Sciatic nerve (tissue), 2 donors: ENCODE data around the gene SOWAHB. TPM values are rescaled to one million over a fixed set of nuclear protein-coding genes. Genes with fewer than 3 reads are reported as not detected.
"Not testable (repeated sequence)": the region's sequence is repeated elsewhere in the genome, so short reads cannot be mapped to it uniquely, and the experiment has no call there.

Experiments
- ATAC-seq: fragments of 200-7000 bp; cut with Tn5 transposase; one replicate; pipeline ENCODE4 v1.9.1; 2020; ENCODE audit warnings: mild to moderate bottlenecking, moderate library complexity
- DNase-seq: peaks from one replicate; pipeline ENCODE4 v3.0.0-alpha.2; 2020; ENCODE audit warnings: low spot score
- intact Hi-C: fragments of 100-400 bp; cut with DNase I; formaldehyde crosslinking; loops from one replicate; pipeline ENCODE4 v1.14.2; 2022
- total RNA-seq: library from RNA; stranded (reverse); fragmentation: NEBNext Ultra II Directional; extraction: Animal tissue kit (Norgen Biotek cat#: 25700); gene quantifications from one replicate; pipeline ENCODE4 v1.2.1, GENCODE V29; 2021
- donor health status: DM: no; HTN: no; CAD: no.
- donor health status: DM: no; HTN: no; CAD: no.

SOWAHB gene
- total RNA-seq, 1 donor from 2014 or later, result not detected

- intact Hi-C loops, result no loop called here
- DNase-seq, result no peak
- peak; percentile 38 for ATAC-seq
Observed at GRCh38 chr4:76896614-76897535, 1.1 kb downstream of the SOWAHB start.

- DNase-seq, result no peak
- ATAC-seq, result peak; percentile 10
- intact Hi-C loops, result no loop called here
Observed at GRCh38 chr4:76896048-76896447, 1.9 kb downstream of the SOWAHB start.

- no peak for ATAC-seq
- intact Hi-C loops, result no loop called here
- DNase-seq, result no peak
Observed at GRCh38 chr4:76895619-76896018, 2.3 kb downstream of the SOWAHB start.

- ATAC-seq (no peak), DNase-seq (no peak)
- intact Hi-C loops, result no loop called here
Observed at GRCh38 chr4:76894537-76895255, 3.2 kb downstream of the SOWAHB start.

GRCh38 chr4:76892601-76893000, 5.3 kb downstream of the SOWAHB start:
- ATAC-seq (no peak), DNase-seq (no peak)
- intact Hi-C loops, result no loop called here

GRCh38 chr4:76892001-76892400, 5.9 kb downstream of the SOWAHB start:
- DNase-seq (no peak), ATAC-seq (no peak)
- intact Hi-C loops, result no loop called here

GRCh38 chr4:76886848-76887441, 11.0 kb downstream of the SOWAHB start:
- ATAC-seq (no peak), DNase-seq (no peak)
- intact Hi-C loops, result no loop called here

GRCh38 chr4:76886214-76886613, 11.7 kb downstream of the SOWAHB start:
- intact Hi-C loops, result no loop called here
- no peak for ATAC-seq
- DNase-seq, result no peak

- ATAC-seq, result no peak
- no peak for DNase-seq
- intact Hi-C loops, result no loop called here
Observed at GRCh38 chr4:76883147-76883546, 14.8 kb downstream of the SOWAHB start.

- intact Hi-C loops, result no loop called here
- no peak for ATAC-seq
Observed at GRCh38 chr4:76882630-76883029, 15.3 kb downstream of the SOWAHB start.

GRCh38 chr4:76881375-76881774, 16.6 kb downstream of the SOWAHB start:
- DNase-seq (no peak), ATAC-seq (no peak)
- intact Hi-C loops, result no loop called here

More at GRCh38 chr4:76882630-76883029, 15.3 kb downstream of the SOWAHB start:
- no peak for DNase-seq

- no peak for DNase-seq
- ATAC-seq, result no peak
- intact Hi-C loops, result no loop called here
Observed at GRCh38 chr4:76879731-76880364, 18.1 kb downstream of the SOWAHB start.

- ATAC-seq, DNase-seq, intact Hi-C loops: not testable (repeated sequence)
Observed at GRCh38 chr4:76878641-76879165, 19.2 kb downstream of the SOWAHB start.

- intact Hi-C loops, result no loop called here
- no peak for ATAC-seq
- no peak for DNase-seq
Observed at GRCh38 chr4:76874176-76874575, 23.8 kb downstream of the SOWAHB start.

- DNase-seq (no peak), ATAC-seq (no peak)
- intact Hi-C loops, result no loop called here
Observed at GRCh38 chr4:76873495-76873894, 24.4 kb downstream of the SOWAHB start.

- DNase-seq (no peak), ATAC-seq (no peak)
- intact Hi-C loops, result no loop called here
Observed at GRCh38 chr4:76872556-76872955, 25.4 kb downstream of the SOWAHB start.

- intact Hi-C loops, ATAC-seq, DNase-seq: not testable (repeated sequence)
Observed at GRCh38 chr4:76868780-76869179, 29.2 kb downstream of the SOWAHB start.

GRCh38 chr4:76867880-76868655, 29.9 kb downstream of the SOWAHB start:
- intact Hi-C loops, result no loop called here
- DNase-seq (no peak), ATAC-seq (no peak)
